Left renal cortex interstitium (tissue), 4 donors: ENCODE measurements around the gene ZNF613. TPM values are rescaled to one million over a fixed set of nuclear protein-coding genes. Genes with fewer than 3 reads are reported as not detected.

ENCODE experiments used
- DNase-seq, 4 donors: peaks; one replicate each; pipeline ENCODE4 v3.0.0-alpha.2; 2013; ENCODE audit warnings: low read depth in 4 of 4, low spot score in 2 of 4, missing footprints in 1 of 4
- polyA plus RNA-seq, 4 donors: library from polyadenylated mRNA; unstranded; fragments of 120-200 nt; gene quantifications; one replicate each; pipeline ENCODE4 v1.2.1, GENCODE V29; 2013; ENCODE audit not compliant: insufficient read length in 4 of 4

The ZNF613 gene
- polyA plus RNA-seq, 4 donors: 13.4 to 16.0 (median 14.4) TPM

DNA sequence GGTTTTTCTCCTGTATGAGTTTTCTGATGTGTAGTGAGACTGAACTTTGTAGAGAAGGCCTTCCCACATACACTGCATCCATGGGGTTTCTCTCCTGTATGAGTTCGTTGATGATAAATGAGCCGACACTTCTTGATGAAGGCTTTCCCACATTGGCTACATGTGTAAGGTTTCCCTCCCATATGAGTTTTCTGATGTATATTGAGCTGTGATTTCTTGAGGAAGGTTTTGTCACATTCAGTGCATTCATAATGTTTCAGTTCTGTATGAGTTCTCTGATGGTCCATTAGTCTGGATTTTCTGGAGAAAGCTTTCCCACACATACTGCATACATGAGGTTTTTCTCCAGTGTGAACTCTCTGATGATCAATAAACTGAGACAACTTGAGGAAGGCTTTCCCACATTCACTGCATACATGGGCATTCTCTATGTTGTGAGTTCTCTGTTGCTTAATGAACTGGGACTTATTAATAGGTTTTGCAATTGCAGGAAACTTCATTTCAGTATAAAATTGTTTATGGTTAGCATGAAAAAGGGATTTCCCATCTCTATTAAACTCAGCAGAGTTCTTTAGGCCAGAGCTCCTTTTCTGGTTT lies 66.9 kb downstream of the ZNF613 start:
- no peak for DNase-seq

Other genes starting within 250 kb of the ZNF613 start
- 10 to 100 TPM; 12.2 to 31.1 (median 21.8) TPM for gene SPACA6, start 234.1 kb upstream of the ZNF613 start, polyA plus RNA-seq
- under 1 TPM in 2 of 4 donors, not detected in 2; 0.07 TPM for gene HAS1, start 203.5 kb upstream of the ZNF613 start, polyA plus RNA-seq
- gene FPR1, start 175.6 kb upstream of the ZNF613 start, polyA plus RNA-seq: 1 to 10 TPM in 2 of 4 donors, under 1 TPM in 2; 0.70 to 3.0 (median 1.2) TPM
- gene FPR2, start 166.3 kb upstream of the ZNF613 start, polyA plus RNA-seq: under 1 TPM in 3 of 4 donors, not detected in 1; 0.17 to 0.26 (median 0.24) TPM
- gene FPR3, start 132.3 kb upstream of the ZNF613 start, polyA plus RNA-seq: under 1 TPM; 0.18 to 0.51 (median 0.25) TPM
- gene ZNF577, start 39.5 kb upstream of the ZNF613 start, polyA plus RNA-seq: 10 to 100 TPM; 29.2 to 55.8 (median 50.7) TPM
- gene ZNF649, start 22.5 kb upstream of the ZNF613 start, polyA plus RNA-seq: 10 to 100 TPM; 25.1 to 29.2 (median 27.9) TPM
- 10 to 100 TPM; 15.2 to 22.5 (median 19.9) TPM for gene ZNF350, start 59.4 kb downstream of the ZNF613 start, polyA plus RNA-seq
- gene ZNF615, start 80.7 kb downstream of the ZNF613 start, polyA plus RNA-seq: 10 to 100 TPM; 14.6 to 20.1 (median 19.1) TPM
- 10 to 100 TPM; 15.4 to 19.1 (median 17.4) TPM for gene ZNF614, start 100.9 kb downstream of the ZNF613 start, polyA plus RNA-seq
- gene ZNF432, start 121.4 kb downstream of the ZNF613 start, polyA plus RNA-seq: 10 to 100 TPM; 20.4 to 27.6 (median 24.0) TPM
- 10 to 100 TPM; 11.2 to 30.4 (median 18.3) TPM for gene ZNF841, start 168.3 kb downstream of the ZNF613 start, polyA plus RNA-seq
- 10 to 100 TPM; 16.6 to 19.4 (median 18.7) TPM for gene ZNF616, start 212.5 kb downstream of the ZNF613 start, polyA plus RNA-seq
- gene ZNF836, start 244.1 kb downstream of the ZNF613 start, polyA plus RNA-seq: 10 to 100 TPM; 13.2 to 23.9 (median 17.7) TPM